ENCODE measurements around the gene FBXO10.
A peak's percentile ranks its signal among the peaks of the same experiment; 100 is the strongest.
"Not testable (repeated sequence)": the region's sequence is repeated elsewhere in the genome, so short reads cannot be mapped to it uniquely, and the experiment has no call there.

Gene FBXO10

GRCh38 chr9:37604296-37604695 is 28.1 kb upstream of the FBXO10 start:
- H3K4me3 ChIP-seq (replicated peaks; ENCODE audit: low read depth, low read length): no peak overlapping the region
- TF ChIP-seq CTCF (IDR thresholded peaks at IDR 0.05; ENCODE audit: insufficient read depth, low read length, poor library complexity, severe bottlenecking): no peak
- H3K27me3 ChIP-seq (replicated peaks; ENCODE audit: control insufficient read depth, insufficient read depth, low read length): peaks cover 3% of the 10 kb centered on the region
- DNase-seq (ENCODE audit: extremely low read depth, insufficient read length): no peak
- no peaks in the 10 kb centered on the region for H3K36me3 ChIP-seq (ENCODE audit: control insufficient read depth, insufficient read depth, low read length)

- DNase-seq (ENCODE audit: extremely low read depth, insufficient read length): no peak
- Histone ChIP-seq H3K4me3 (replicated peaks; ENCODE audit: low read depth, low read length) (no peak overlapping the region), H3K36me3 (ENCODE audit: control insufficient read depth, insufficient read depth, low read length) (no peaks in the 10 kb centered on the region), H3K27me3 (replicated peaks; ENCODE audit: control insufficient read depth, insufficient read depth, low read length) (peaks cover 3% of the 10 kb centered on the region)
- TF ChIP-seq CTCF (IDR thresholded peaks at IDR 0.05; ENCODE audit: insufficient read depth, low read length, poor library complexity, severe bottlenecking): no peak
Measured at GRCh38 chr9:37602817-37603216, 26.6 kb upstream of the FBXO10 start.

- not testable (repeated sequence) for H3K27me3 ChIP-seq (replicated peaks; ENCODE audit: control insufficient read depth, insufficient read depth, low read length); H3K36me3 ChIP-seq (ENCODE audit: control insufficient read depth, insufficient read depth, low read length); DNase-seq (ENCODE audit: extremely low read depth, insufficient read length); H3K4me3 ChIP-seq (replicated peaks; ENCODE audit: low read depth, low read length)
Measured at GRCh38 chr9:37602061-37602460, 25.9 kb upstream of the FBXO10 start.

- DNase-seq (ENCODE audit: extremely low read depth, insufficient read length): no peak
- no peak overlapping the region for H3K4me3 ChIP-seq (replicated peaks; ENCODE audit: low read depth, low read length)
- H3K36me3 ChIP-seq (ENCODE audit: control insufficient read depth, insufficient read depth, low read length): no peaks in the 10 kb centered on the region
- 0 out of 2 replicates have a peak, but pooled peaks cover 1% of the 10 kb centered on the region for H3K27me3 ChIP-seq (replicated peaks; ENCODE audit: control insufficient read depth, insufficient read depth, low read length)
- no peak for TF ChIP-seq CTCF (IDR thresholded peaks at IDR 0.05; ENCODE audit: insufficient read depth, low read length, poor library complexity, severe bottlenecking)
Measured at GRCh38 chr9:37596504-37596903, 20.3 kb upstream of the FBXO10 start.

GRCh38 chr9:37593883-37594448 is 17.8 kb upstream of the FBXO10 start:
- Histone ChIP-seq H3K4me3 (replicated peaks; ENCODE audit: low read depth, low read length) (no peak overlapping the region), H3K27me3 (replicated peaks; ENCODE audit: control insufficient read depth, insufficient read depth, low read length) (0 out of 2 replicates have a peak, but pooled peaks cover 1% of the 10 kb centered on the region), H3K36me3 (ENCODE audit: control insufficient read depth, insufficient read depth, low read length) (no peaks in the 10 kb centered on the region)
- TF ChIP-seq CTCF (IDR thresholded peaks at IDR 0.05; ENCODE audit: insufficient read depth, low read length, poor library complexity, severe bottlenecking): no peak
- no peak for DNase-seq (ENCODE audit: extremely low read depth, insufficient read length)

GRCh38 chr9:37592108-37592951 is 16.1 kb upstream of the FBXO10 start, which contains the start of gene TOMM5:
TSS of gene TOMM5 (minus strand) at chr9:37592597. CDS start at chr9:37592532, 65 bp downstream.
- H3K4me3 ChIP-seq (replicated peaks; ENCODE audit: low read depth, low read length): peak within 1 kb of the TSS; percentile 87
- DNase-seq (ENCODE audit: extremely low read depth, insufficient read length): peak; percentile 91
- H3K27me3 ChIP-seq (replicated peaks; ENCODE audit: control insufficient read depth, insufficient read depth, low read length): 0 out of 2 replicates have a peak, but pooled peaks cover 1% of the 10 kb centered on the region
- TF ChIP-seq CTCF (IDR thresholded peaks at IDR 0.05; ENCODE audit: insufficient read depth, low read length, poor library complexity, severe bottlenecking): no peak
- H3K36me3 ChIP-seq (ENCODE audit: control insufficient read depth, insufficient read depth, low read length): peaks cover 3% of the 10 kb centered on the region
